HK-2 (cell line): ENCODE data around the gene PCDHB8.
A peak's percentile ranks its signal among the peaks of the same experiment; 100 is the strongest.
"Not testable (repeated sequence)": the region's sequence is repeated elsewhere in the genome, so short reads cannot be mapped to it uniquely, and the experiment has no call there.

ENCODE experiments used
- DNase-seq: peaks from one replicate; pipeline ENCODE4 v3.0.0-alpha.2; 2018; ENCODE audit not compliant: unreplicated experiment

The PCDHB8 gene

GRCh38 chr5:141184117-141184855, 6.7 kb downstream of the PCDHB8 start:
- not testable (repeated sequence) for DNase-seq

GRCh38 chr5:141186897-141187512, 9.4 kb downstream of the PCDHB8 start, which contains the start of gene PCDHB9:
Gene PCDHB9 (plus strand): TSS chr5:141187161. CDS start chr5:141187319, 158 bp downstream.
- DNase-seq, result no peak

- not testable (repeated sequence) for DNase-seq
These were observed 11.1 kb downstream of the PCDHB8 start for GRCh38 chr5:141188682-141189081.

- not testable (repeated sequence) for DNase-seq
These were observed 11.5 kb downstream of the PCDHB8 start for GRCh38 chr5:141189131-141189530.

GRCh38 chr5:141192110-141192725, 14.6 kb downstream of the PCDHB8 start, which contains the start of gene PCDHB10:
Gene PCDHB10 (plus strand): TSS chr5:141192353. CDS start chr5:141192553, 200 bp downstream.
- peak; percentile 20 for DNase-seq

GRCh38 chr5:141194332-141194731, 16.7 kb downstream of the PCDHB8 start:
- not testable (repeated sequence) for DNase-seq

- no peak for DNase-seq
These were observed 18.8 kb downstream of the PCDHB8 start for GRCh38 chr5:141196363-141196762.

- no peak for DNase-seq
These were observed 22.0 kb downstream of the PCDHB8 start, which contains the start of gene PCDHB11 for GRCh38 chr5:141199359-141200235. Gene PCDHB11 (plus strand): TSS chr5:141199627. CDS start chr5:141199775, 148 bp downstream.

GRCh38 chr5:141201126-141201525, 23.5 kb downstream of the PCDHB8 start:
- DNase-seq, result not testable (repeated sequence)

- not testable (repeated sequence) for DNase-seq
These were observed 24.1 kb downstream of the PCDHB8 start for GRCh38 chr5:141201646-141202045.

GRCh38 chr5:141208478-141208877, 30.9 kb downstream of the PCDHB8 start, which contains the start of gene PCDHB12:
Gene PCDHB12 (plus strand): TSS chr5:141208719. CDS start chr5:141208908, 189 bp downstream.
- DNase-seq, result no peak

- not testable (repeated sequence) for DNase-seq
These were observed 32.7 kb downstream of the PCDHB8 start for GRCh38 chr5:141210281-141210680.

GRCh38 chr5:141210849-141211248, 33.3 kb downstream of the PCDHB8 start:
- not testable (repeated sequence) for DNase-seq

GRCh38 chr5:141213656-141214339, 36.2 kb downstream of the PCDHB8 start, which contains the start of gene PCDHB13:
Gene PCDHB13 (plus strand): TSS chr5:141213919. CDS start chr5:141214124, 205 bp downstream.
- peak; percentile 33 for DNase-seq

- not testable (repeated sequence) for DNase-seq
These were observed 37.0 kb downstream of the PCDHB8 start for GRCh38 chr5:141214583-141214982.

GRCh38 chr5:141215504-141215903, 37.9 kb downstream of the PCDHB8 start:
- not testable (repeated sequence) for DNase-seq

- DNase-seq, result not testable (repeated sequence)
These were observed 38.4 kb downstream of the PCDHB8 start for GRCh38 chr5:141216035-141216434.

GRCh38 chr5:141223112-141223783, 45.7 kb downstream of the PCDHB8 start, which contains the start of gene PCDHB14:
Gene PCDHB14 (plus strand): TSS chr5:141223343. CDS start chr5:141223506, 163 bp downstream.
- no peak for DNase-seq

- not testable (repeated sequence) for DNase-seq
These were observed 47.3 kb downstream of the PCDHB8 start for GRCh38 chr5:141224844-141225243.

- not testable (repeated sequence) for DNase-seq
These were observed 47.8 kb downstream of the PCDHB8 start for GRCh38 chr5:141225421-141225820.
